Loucy (cell line): ENCODE measurements around the gene C1QTNF12.

Experiments used
- H2AFZ ChIP-seq: fragments of 200-600 bp; sonication (generic); 2 replicates; pipeline ENCODE4 v1.6.0; 2016; ENCODE audit warnings: antibody characterized with exemption, mild to moderate bottlenecking, low read length, moderate library complexity
- H3F3A ChIP-seq: fragments of 200-600 bp; 2 replicates; pipeline ENCODE4 v1.6.0; 2016; ENCODE audit warnings: antibody characterized with exemption, low read depth, mild to moderate bottlenecking
- H3K27me3 ChIP-seq: fragments of 200-600 bp; sonication (generic); 2 replicates; pipeline ENCODE4 v1.6.1; 2014; ENCODE audit warnings: low read length, mild to moderate bottlenecking; ENCODE audit not compliant: insufficient read depth, poor library complexity, severe bottlenecking
- H3K36me3 ChIP-seq: fragments of 200-600 bp; sonication (generic); 2 replicates; pipeline ENCODE4 v1.6.1; 2016; ENCODE audit warnings: low read length; ENCODE audit not compliant: insufficient read depth
- H3K4me1 ChIP-seq: fragments of 200-600 bp; sonication (generic); 2 replicates; pipeline ENCODE4 v1.5.1; 2014; ENCODE audit warnings: low read length, mild to moderate bottlenecking; ENCODE audit not compliant: insufficient read depth, poor library complexity, severe bottlenecking
- H3K4me2 ChIP-seq: fragments of 200-600 bp; sonication (generic); 2 replicates; pipeline ENCODE4 v1.6.0; 2014; ENCODE audit warnings: antibody characterized with exemption, low read length, low read depth, mild to moderate bottlenecking; ENCODE audit not compliant: poor library complexity, severe bottlenecking
- H3K4me3 ChIP-seq: fragments of 200-600 bp; sonication (generic); 2 replicates; pipeline ENCODE4 v1.5.1; 2014; ENCODE audit warnings: low read length, mild to moderate bottlenecking, mixed read lengths; ENCODE audit not compliant: poor library complexity, severe bottlenecking
- H3K79me2 ChIP-seq: fragments of 200-600 bp; sonication (generic); 2 replicates; pipeline ENCODE4 v1.6.1; 2014; ENCODE audit warnings: low read length; ENCODE audit not compliant: insufficient read depth
- H3K9ac ChIP-seq: fragments of 200-600 bp; sonication (generic); 2 replicates; pipeline ENCODE4 v1.6.0; 2014; ENCODE audit warnings: mild to moderate bottlenecking, low read depth, low read length, moderate library complexity; ENCODE audit not compliant: poor library complexity, severe bottlenecking
- H3K9me2 ChIP-seq: fragments of 200-600 bp; sonication (generic); replicated peaks from 2 replicates; pipeline ENCODE4 v1.6.1; 2016; ENCODE audit warnings: low read depth, low read length, mixed read lengths
- H3K9me3 ChIP-seq: fragments of 200-600 bp; sonication (generic); 2 replicates; pipeline ENCODE4 v1.6.1; 2014; ENCODE audit warnings: mild to moderate bottlenecking, antibody characterized with exemption, low read length, low read depth; ENCODE audit not compliant: insufficient read depth
- H4K20me1 ChIP-seq: fragments of 200-600 bp; sonication (generic); 2 replicates; pipeline ENCODE4 v1.6.0; 2014; ENCODE audit warnings: antibody characterized with exemption, low read length, mild to moderate bottlenecking; ENCODE audit not compliant: insufficient read depth, poor library complexity, severe bottlenecking
- EZH2phosphoT487 ChIP-seq: fragments of 200-600 bp; IDR thresholded peaks from 2 replicates; pipeline ENCODE4 v1.6.1; 2018; ENCODE audit warnings: antibody characterized with exemption, mild to moderate bottlenecking, moderate library complexity, borderline replicate concordance
- TF ChIP-seq, protein P1 (sequence below): fragments of 200-600 bp; sonication (generic); conservative IDR thresholded peaks from 2 replicates; pipeline ENCODE4 v1.5.1; 2014; ENCODE audit warnings: mild to moderate bottlenecking, antibody characterized with exemption, low read length

Gene C1QTNF12

GRCh38 chr1:1238702-1239178 is 7.8 kb downstream of the C1QTNF12 start:
- Histone ChIP-seq H3K4me2 (no peak overlapping the region), H3K4me1 (peaks cover 1% of the 10 kb centered on the region), H3K79me2 (peaks cover 16% of the 10 kb centered on the region), H3K9me2 (no peaks in the 10 kb centered on the region), H3K27me3 (no peaks in the 10 kb centered on the region), H3F3A (no peaks in the 10 kb centered on the region), H4K20me1 (peaks cover 3% of the 10 kb centered on the region), H2AFZ (no peak overlapping the region), H3K4me3 (no peak overlapping the region), H3K9me3 (no peaks in the 10 kb centered on the region), H3K36me3 (no peaks in the 10 kb centered on the region), H3K9ac (no peak overlapping the region)
- TF ChIP-seq, protein P1, sequence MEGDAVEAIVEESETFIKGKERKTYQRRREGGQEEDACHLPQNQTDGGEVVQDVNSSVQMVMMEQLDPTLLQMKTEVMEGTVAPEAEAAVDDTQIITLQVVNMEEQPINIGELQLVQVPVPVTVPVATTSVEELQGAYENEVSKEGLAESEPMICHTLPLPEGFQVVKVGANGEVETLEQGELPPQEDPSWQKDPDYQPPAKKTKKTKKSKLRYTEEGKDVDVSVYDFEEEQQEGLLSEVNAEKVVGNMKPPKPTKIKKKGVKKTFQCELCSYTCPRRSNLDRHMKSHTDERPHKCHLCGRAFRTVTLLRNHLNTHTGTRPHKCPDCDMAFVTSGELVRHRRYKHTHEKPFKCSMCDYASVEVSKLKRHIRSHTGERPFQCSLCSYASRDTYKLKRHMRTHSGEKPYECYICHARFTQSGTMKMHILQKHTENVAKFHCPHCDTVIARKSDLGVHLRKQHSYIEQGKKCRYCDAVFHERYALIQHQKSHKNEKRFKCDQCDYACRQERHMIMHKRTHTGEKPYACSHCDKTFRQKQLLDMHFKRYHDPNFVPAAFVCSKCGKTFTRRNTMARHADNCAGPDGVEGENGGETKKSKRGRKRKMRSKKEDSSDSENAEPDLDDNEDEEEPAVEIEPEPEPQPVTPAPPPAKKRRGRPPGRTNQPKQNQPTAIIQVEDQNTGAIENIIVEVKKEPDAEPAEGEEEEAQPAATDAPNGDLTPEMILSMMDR, result no peak
- TF ChIP-seq EZH2phosphoT487, result no peak

DNA sequence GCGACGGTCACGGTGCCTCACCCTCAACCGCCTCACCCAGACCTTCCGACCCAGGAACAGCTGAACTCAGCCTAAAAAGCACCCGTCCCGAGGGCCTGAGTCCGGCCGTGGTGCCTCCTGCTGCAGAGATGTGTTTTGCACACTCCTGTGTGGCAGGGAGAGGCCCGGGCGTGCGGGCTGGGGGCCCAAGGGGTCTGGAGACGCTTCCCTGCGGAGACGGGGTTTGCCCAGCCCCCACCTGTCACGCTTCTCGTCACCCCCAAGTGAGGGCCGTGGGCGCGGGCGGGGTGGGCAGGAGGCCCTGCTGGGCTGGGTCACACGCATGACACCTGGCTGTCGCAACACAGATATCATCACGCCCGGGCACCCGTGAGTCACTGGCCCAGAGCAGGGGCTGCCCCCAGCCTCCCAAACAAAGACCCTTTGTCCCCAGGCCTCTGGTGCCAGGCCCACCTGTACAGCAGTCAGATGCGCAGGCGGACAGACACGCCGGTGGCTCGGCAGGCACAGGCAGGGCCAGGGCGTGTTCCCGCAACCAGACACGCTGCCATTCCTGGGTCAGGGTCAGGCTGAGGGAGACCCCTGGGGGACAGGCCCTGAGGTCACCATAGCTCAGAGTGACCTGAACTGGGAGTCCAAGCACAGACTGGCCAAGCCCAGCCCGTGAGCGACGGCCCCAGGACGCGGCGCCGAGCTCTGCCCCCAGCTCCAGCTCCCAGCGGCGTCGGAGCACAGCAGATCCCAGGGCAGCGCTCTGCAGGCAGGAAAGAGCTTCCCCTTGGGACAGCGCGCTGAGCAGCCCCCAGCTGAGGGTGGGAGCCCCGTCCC is 8.4 kb downstream of the C1QTNF12 start:
- Histone ChIP-seq H3K4me1 (peaks cover 8% of the 10 kb centered on the region), H3K9me2 (no peaks in the 10 kb centered on the region), H4K20me1 (peaks cover 3% of the 10 kb centered on the region), H3F3A (no peaks in the 10 kb centered on the region), H3K79me2 (peaks cover 23% of the 10 kb centered on the region), H3K27me3 (no peaks in the 10 kb centered on the region), H2AFZ (no peak overlapping the region), H3K4me2 (no peak overlapping the region), H3K4me3 (no peak overlapping the region), H3K36me3 (no peaks in the 10 kb centered on the region), H3K9me3 (no peaks in the 10 kb centered on the region), H3K9ac (no peak overlapping the region)
- TF ChIP-seq, protein P1, result no peak
- no peak for TF ChIP-seq EZH2phosphoT487

DNA sequence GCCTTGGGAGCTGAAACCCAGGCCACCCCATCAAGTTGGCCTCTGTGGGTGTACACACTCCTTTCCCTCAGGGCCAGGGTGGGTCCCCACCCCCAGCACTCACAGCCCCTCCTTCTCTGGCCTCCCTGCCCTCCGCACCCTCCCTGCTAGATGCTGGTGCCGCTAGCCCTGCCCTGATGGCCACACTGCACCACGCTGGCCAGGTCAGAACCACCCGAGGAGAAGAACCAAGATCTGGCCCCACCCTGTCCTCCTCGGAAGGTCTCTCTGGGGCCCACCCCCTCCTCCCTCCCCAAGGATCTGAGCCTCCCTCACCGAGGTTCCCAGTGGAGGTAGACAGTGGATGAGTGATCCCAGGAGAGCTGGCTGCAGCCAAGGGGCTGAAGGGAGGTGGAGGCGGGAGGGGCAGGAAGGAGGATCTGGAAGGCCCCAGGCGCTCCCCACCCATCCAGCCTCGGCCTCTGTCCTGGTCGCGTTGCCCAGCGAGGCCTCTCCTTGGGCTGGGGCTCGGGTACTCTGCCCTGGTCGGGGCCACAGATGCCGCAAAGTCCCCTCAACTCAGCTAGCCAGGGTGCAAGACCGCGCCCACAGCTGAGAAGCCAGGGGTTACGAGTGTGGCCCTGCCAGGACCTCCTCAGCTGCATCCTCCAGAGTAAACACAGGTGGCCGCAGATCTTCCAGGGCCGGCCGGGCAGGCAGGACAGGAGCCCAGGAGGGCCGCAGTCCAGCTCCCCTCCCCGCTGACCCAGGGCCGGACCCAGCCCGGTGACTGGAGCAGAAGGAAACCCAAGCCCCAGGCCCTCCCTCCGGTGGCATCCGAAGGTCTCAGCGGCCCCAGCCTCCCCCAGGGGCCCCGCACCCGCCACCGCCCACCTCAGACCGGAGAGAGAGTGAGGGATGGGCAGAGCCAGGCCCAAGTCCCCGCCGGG is 9.3 kb downstream of the C1QTNF12 start:
- Histone ChIP-seq H3K4me3 (no peak overlapping the region), H3K9ac (no peak overlapping the region), H4K20me1 (peaks cover 3% of the 10 kb centered on the region)

More for the DNA sequence above, 9.3 kb downstream of the C1QTNF12 start:
- H3K4me2 ChIP-seq, result no peak overlapping the region
- H3K9me2 ChIP-seq, result no peaks in the 10 kb centered on the region
- TF ChIP-seq EZH2phosphoT487, result no peak
- TF ChIP-seq, protein P1, result no peak
- H3K9me3 ChIP-seq, result no peaks in the 10 kb centered on the region
- peaks cover 11% of the 10 kb centered on the region for H3K4me1 ChIP-seq
- H3F3A ChIP-seq, result no peaks in the 10 kb centered on the region
- no peaks in the 10 kb centered on the region for H3K27me3 ChIP-seq
- no peaks in the 10 kb centered on the region for H3K36me3 ChIP-seq
- no peak overlapping the region for H2AFZ ChIP-seq
- H3K79me2 ChIP-seq, result peaks cover 30% of the 10 kb centered on the region
